ENCODE results near the gene ARHGAP19.

Gene ARHGAP19

GRCh38 chr10:97331153-97331703 lies 38.8 kb upstream of the ARHGAP19 start:
- Histone ChIP-seq H3K27ac (ENCODE audit: extremely low read depth, low read depth, low read length) (no peak overlapping the region), H3K36me3 (ENCODE audit: control insufficient read depth in 2 of 2, insufficient read depth in 1 of 2, low read length in 2 of 2) (peaks cover 3 to 12% of the 10 kb centered on the region in 2 experiments; a peak in 2 of 3 replicates), H3K4me3 (ENCODE audit: low read depth, low read length) (no peak overlapping the region), H3K9me3 (ENCODE audit: control insufficient read depth, insufficient read depth, low read depth, low read length) (no peaks in the 10 kb centered on the region), H3K4me1 (ENCODE audit: control insufficient read depth, insufficient read depth, low read length) (peaks cover 13% of the 10 kb centered on the region)
- peak; percentile 24; the same call in 1 of the 2 replicates for TF ChIP-seq ZBTB8A (tag by site-specific recombination; IDR thresholded peaks at IDR 0.05)
- no peak for TF ChIP-seq ZNF426 (tag by site-specific recombination; IDR thresholded peaks at IDR 0.05)
- TF ChIP-seq ZNF629 (tag by site-specific recombination; IDR thresholded peaks at IDR 0.05) = no peak
- no peak for TF ChIP-seq OVOL3 (tag by site-specific recombination; IDR thresholded peaks at IDR 0.05)
- TF ChIP-seq ZNF654 (tag by site-specific recombination; IDR thresholded peaks at IDR 0.05; ENCODE audit: low read depth) = no peak
- TF ChIP-seq SCRT1 (tag by site-specific recombination; IDR thresholded peaks at IDR 0.05; ENCODE audit: borderline replicate concordance) = no peak
- ChIA-PET CTCF (interaction anchor here (0.6 to 4.0 kb wide), 8 partner anchors 9 to 690 kb away, joined by 3 to 40 read pairs (median 4); no protein-coding TSS in a partner anchor), POLR2A (interaction anchor here (1.1 to 5.3 kb wide), 3 partner anchors 9 to 69 kb away, joined by 3 to 27 read pairs (median 18); partner anchors contain the start of genes FRAT1 and RRP12)

GRCh38 chr10:97329766-97330165 lies 37.3 kb upstream of the ARHGAP19 start:
- TF ChIP-seq SALL2 (tag by site-specific recombination; IDR thresholded peaks at IDR 0.05; ENCODE audit: borderline replicate concordance) (no peak), ZNF114 (tag by site-specific recombination; IDR thresholded peaks at IDR 0.05) (no peak), ZNF366 (tag by site-specific recombination; conservative IDR thresholded peaks at IDR 0.05) (no peak), ZNF529 (tag by site-specific recombination; IDR thresholded peaks at IDR 0.05; ENCODE audit: insufficient replicate concordance) (no peak), ZNF558 (tag by site-specific recombination; IDR thresholded peaks at IDR 0.05) (no peak), ZNF623 (tag by site-specific recombination; IDR thresholded peaks at IDR 0.05) (no peak), ZSCAN16 (tag by site-specific recombination; IDR thresholded peaks at IDR 0.05) (no peak), ZNF792 (tag by site-specific recombination; IDR thresholded peaks at IDR 0.05) (no peak), ZNF544 (tag by site-specific recombination; IDR thresholded peaks at IDR 0.05) (no peak), ZNF10 (tag by site-specific recombination; IDR thresholded peaks at IDR 0.05) (no peak), ZFP41 (tag by site-specific recombination; IDR thresholded peaks at IDR 0.05; ENCODE audit: borderline replicate concordance) (no peak), ZBTB17 (tag by site-specific recombination; IDR thresholded peaks at IDR 0.05) (no peak)
- ChIA-PET CTCF (interaction anchor here (0.9 kb wide), 1 partner anchor 26 kb away, joined by 3 read pairs; no protein-coding TSS in a partner anchor), POLR2A (interaction anchor here (1.1 to 5.3 kb wide), 3 partner anchors 10 to 71 kb away, joined by 3 to 27 read pairs (median 18); partner anchors contain the start of genes ARHGAP19, FRAT1 and RRP12)
- H3K4me3 ChIP-seq (ENCODE audit: low read depth, low read length) = no peak overlapping the region
- H3K27ac ChIP-seq (ENCODE audit: extremely low read depth, low read depth, low read length) = no peak overlapping the region
- peaks cover 10% of the 10 kb centered on the region for H3K4me1 ChIP-seq (ENCODE audit: control insufficient read depth, insufficient read depth, low read length)
- no peaks in the 10 kb centered on the region for H3K9me3 ChIP-seq (ENCODE audit: control insufficient read depth, insufficient read depth, low read depth, low read length)
- H3K36me3 ChIP-seq (ENCODE audit: control insufficient read depth in 2 of 2, insufficient read depth in 1 of 2, low read length in 2 of 2) = peaks cover 3 to 12% of the 10 kb centered on the region in 2 experiments; a peak in 2 of 3 replicates

GRCh38 chr10:97328646-97329453 lies 36.4 kb upstream of the ARHGAP19 start:
- Histone ChIP-seq H3K9me3 (ENCODE audit: control insufficient read depth, insufficient read depth, low read depth, low read length) (no peaks in the 10 kb centered on the region), H3K4me3 (ENCODE audit: low read depth, low read length) (no peak overlapping the region), H3K27ac (ENCODE audit: extremely low read depth, low read depth, low read length) (no peak overlapping the region), H3K36me3 (ENCODE audit: control insufficient read depth in 2 of 2, insufficient read depth in 1 of 2, low read length in 2 of 2) (peaks cover 3 to 12% of the 10 kb centered on the region in 2 experiments; a peak in 2 of 3 replicates), H3K4me1 (ENCODE audit: control insufficient read depth, insufficient read depth, low read length) (peaks cover 10% of the 10 kb centered on the region)
- POLR2A ChIA-PET = interaction anchor here (0.6 to 1.1 kb wide), 4 partner anchors 10 to 40 kb away, joined by 3 to 9 read pairs (median 3); partner anchors contain the start of genes ARHGAP19 and FRAT1
- CTCF ChIA-PET = interaction anchor here (0.7 to 1.2 kb wide), 4 partner anchors 9 to 533 kb away, joined by 3 to 8 read pairs (median 4); no protein-coding TSS in a partner anchor
- TF ChIP-seq PRDM4 (tag by site-specific recombination; IDR thresholded peaks at IDR 0.05) (peak; percentile 49; the same call in 1 of the 2 replicates), ZNF600 (tag by site-specific recombination; IDR thresholded peaks at IDR 0.05) (peak; percentile 98), INSM2 (tag by site-specific recombination; IDR thresholded peaks at IDR 0.05) (0 out of 2 replicates have a peak, but pooled peaks have one; percentile 39), ZNF639 (tag by site-specific recombination; IDR thresholded peaks at IDR 0.05) (0 out of 2 replicates have a peak, but pooled peaks have one; percentile 35), TRIM28 (IDR thresholded peaks at IDR 0.05; ENCODE audit: borderline replicate concordance, low read length) (0 out of 2 replicates have a peak, but pooled peaks have one; percentile 34), ZNF366 (tag by site-specific recombination; conservative IDR thresholded peaks at IDR 0.05) (0 out of 2 replicates have a peak, but pooled peaks have one; percentile 28), GLIS1 (tag by site-specific recombination; IDR thresholded peaks at IDR 0.05) (no peak), ZNF335 (tag by site-specific recombination; conservative IDR thresholded peaks at IDR 0.05) (peak; percentile 29; the same call in 1 of the 2 replicates)
